ENCODE results near the gene NR2C2. TPM values are rescaled to one million over a fixed set of nuclear protein-coding genes. Genes with fewer than 3 reads are reported as not detected.
"Not testable (repeated sequence)": the region's sequence is repeated elsewhere in the genome, so short reads cannot be mapped to it uniquely, and the experiment has no call there.

NR2C2 gene
- total RNA-seq, 1 donor from 2014 or later: 56.0 TPM

DNA sequence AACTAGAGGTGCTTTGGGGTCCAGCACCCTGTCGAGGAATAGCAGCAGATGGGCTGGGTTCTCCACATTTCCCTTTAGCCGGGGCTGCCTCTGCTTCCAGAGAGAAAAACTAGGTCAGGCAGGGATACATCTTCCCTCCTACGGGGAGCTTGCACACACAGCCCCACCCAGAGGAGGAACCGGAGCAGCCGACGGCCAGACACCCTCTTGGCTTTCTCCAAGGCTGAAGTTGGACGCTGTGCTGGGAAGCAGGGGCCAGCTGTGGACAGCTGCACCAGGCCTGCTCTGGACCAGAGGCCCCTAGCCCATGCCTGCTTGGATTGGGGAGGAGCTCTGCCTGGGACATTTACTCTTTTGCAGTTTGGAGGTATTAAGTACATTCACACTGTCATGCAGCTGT, 44.7 kb upstream of the NR2C2 start:
- Mint-ChIP-seq H3K27me3 (peaks cover 18% of the 10 kb centered on the region), H3K27ac (no peak overlapping the region), H3K4me3 (ENCODE audit: low read depth) (no peak overlapping the region), H3K36me3 (ENCODE audit: insufficient read depth) (peaks cover 2% of the 10 kb centered on the region), H3K4me1 (ENCODE audit: low read depth) (peaks cover 5% of the 10 kb centered on the region), H3K9me3 (ENCODE audit: low read depth) (peaks cover 9% of the 10 kb centered on the region)
- no peak for DNase-seq (ENCODE audit: low spot score, unreplicated experiment)
- TF ChIP-seq CTCF (IDR thresholded peaks at IDR 0.05; ENCODE audit: unreplicated experiment): no peak

GRCh38 chr3:14903501-14903900, 43.9 kb upstream of the NR2C2 start:
- H3K4me3 Mint-ChIP-seq (ENCODE audit: low read depth); H3K4me1 Mint-ChIP-seq (ENCODE audit: low read depth); H3K36me3 Mint-ChIP-seq (ENCODE audit: insufficient read depth); DNase-seq (ENCODE audit: low spot score, unreplicated experiment); H3K9me3 Mint-ChIP-seq (ENCODE audit: low read depth); H3K27ac Mint-ChIP-seq: not testable (repeated sequence)
- peaks cover 11% of the 10 kb centered on the region for H3K27me3 Mint-ChIP-seq

DNA sequence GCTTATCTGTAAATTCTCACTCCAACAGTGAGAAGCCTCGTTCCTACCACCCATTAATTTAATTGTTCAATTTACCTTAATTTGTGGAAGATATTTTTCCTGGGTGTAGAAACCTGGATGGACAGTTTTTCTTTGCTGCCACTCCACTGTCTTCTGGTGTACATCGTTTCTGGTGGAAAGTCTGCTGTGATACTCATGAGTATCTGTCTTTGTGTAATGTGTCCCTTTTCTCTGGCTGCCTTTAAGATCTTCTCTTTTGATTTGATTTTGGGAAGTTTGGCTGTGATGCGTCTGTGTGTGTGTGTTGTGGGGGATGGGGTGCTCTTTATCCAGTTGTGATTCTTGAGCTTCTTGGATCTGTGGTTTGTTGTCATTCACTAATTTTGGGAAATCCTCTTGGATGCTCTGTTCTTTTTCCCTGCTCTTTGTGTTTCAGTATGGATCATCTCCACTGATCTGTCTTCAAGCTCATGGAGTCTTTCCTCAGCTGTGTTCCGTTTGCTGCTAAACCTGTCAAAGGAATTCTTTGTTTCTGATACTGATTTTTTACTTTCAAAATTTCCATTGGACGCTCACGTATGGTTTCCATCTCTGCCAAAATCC, 42.2 kb upstream of the NR2C2 start:
- H3K4me1 Mint-ChIP-seq (ENCODE audit: low read depth): peaks cover 2% of the 10 kb centered on the region
- no peak for DNase-seq (ENCODE audit: low spot score, unreplicated experiment)
- H3K27ac Mint-ChIP-seq: no peak overlapping the region
- H3K4me3 Mint-ChIP-seq (ENCODE audit: low read depth): no peak overlapping the region
- H3K27me3 Mint-ChIP-seq: peaks cover 5% of the 10 kb centered on the region
- H3K36me3 Mint-ChIP-seq (ENCODE audit: insufficient read depth): peaks cover 2% of the 10 kb centered on the region
- peaks cover 9% of the 10 kb centered on the region for H3K9me3 Mint-ChIP-seq (ENCODE audit: low read depth)
- no peak for TF ChIP-seq CTCF (IDR thresholded peaks at IDR 0.05; ENCODE audit: unreplicated experiment)

DNA sequence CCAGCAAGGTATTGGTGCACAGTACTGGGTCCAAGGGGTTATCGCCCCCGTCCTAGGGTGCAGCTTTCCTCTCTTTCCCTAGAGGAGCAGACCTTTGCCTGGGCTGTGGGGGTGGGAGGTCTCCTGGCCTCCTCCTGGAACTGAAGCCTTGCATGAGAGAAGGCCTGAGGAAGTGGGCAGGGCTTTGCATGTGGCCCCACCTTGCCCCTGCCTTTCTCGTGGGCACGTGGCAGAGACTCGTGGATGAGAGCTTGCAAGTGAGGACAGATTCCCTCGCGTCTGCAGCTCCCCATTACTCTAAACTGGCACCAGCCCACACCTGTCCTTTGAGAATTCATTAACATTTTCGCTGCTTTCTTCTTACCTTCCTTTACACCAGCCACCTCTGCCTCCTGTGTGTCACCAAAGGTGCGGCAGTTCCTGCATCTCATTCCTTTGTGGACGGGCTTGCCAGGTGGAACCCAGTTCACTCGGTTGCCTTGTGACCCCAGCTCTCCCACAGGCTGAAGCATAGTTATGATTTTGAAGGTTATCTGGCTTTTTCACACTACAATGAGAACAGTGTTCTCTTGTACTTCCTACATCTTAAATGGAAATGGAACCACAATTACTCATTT, 40.9 kb upstream of the NR2C2 start:
- Mint-ChIP-seq H3K4me1 (ENCODE audit: low read depth) (no peaks in the 10 kb centered on the region), H3K27me3 (peaks cover 2% of the 10 kb centered on the region), H3K27ac (no peak overlapping the region), H3K9me3 (ENCODE audit: low read depth) (peaks cover 9% of the 10 kb centered on the region), H3K4me3 (ENCODE audit: low read depth) (no peak overlapping the region), H3K36me3 (ENCODE audit: insufficient read depth) (peaks cover 2% of the 10 kb centered on the region)
- DNase-seq (ENCODE audit: low spot score, unreplicated experiment): no peak
- TF ChIP-seq CTCF (IDR thresholded peaks at IDR 0.05; ENCODE audit: unreplicated experiment): no peak

DNA sequence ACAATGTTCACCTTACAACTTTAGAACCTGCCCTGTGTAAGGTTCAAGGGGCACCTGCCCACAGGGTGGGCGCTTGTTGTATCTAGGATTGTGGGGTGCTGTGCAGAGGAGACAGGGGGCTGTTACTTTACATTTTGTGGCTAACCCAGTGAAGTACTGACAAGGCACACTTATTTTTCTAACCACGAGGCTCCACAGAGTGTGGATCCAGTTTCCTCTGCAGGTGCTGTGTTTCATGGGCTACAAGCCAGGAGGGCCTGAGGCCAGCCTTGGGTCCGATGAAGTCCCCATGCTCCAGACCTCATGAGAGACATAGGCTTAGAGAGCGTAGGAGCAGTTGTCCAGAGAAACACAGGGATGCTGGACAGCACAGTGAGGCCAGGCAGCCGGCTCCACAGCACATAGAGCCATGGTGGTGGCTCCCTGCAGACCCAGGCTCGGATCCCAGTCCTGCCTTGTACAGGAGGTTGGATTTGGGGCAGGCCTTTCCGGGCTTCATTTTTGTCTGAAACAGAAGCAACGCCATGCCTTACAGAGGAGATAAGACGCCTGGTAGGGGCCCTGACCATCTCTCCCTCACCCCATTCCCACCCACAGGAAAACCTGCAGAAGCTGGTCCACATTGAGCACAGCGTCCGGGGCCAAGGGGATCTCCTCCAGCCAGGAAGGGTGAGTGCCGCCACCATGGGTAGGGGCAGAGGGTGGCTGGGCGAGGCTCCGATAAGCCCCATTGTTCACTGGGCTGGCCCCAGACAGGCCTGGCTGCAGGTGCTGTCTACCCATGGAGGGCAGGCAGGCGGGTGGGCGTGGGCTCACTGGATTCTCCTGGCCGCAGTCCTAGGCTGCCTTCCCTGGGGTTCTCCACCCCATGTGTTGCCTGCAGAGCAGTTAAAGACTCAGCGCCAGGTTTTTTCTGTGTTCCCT, 40.1 kb upstream of the NR2C2 start:
- no peaks in the 10 kb centered on the region for H3K4me1 Mint-ChIP-seq (ENCODE audit: low read depth)
- H3K9me3 Mint-ChIP-seq (ENCODE audit: low read depth): peaks cover 9% of the 10 kb centered on the region
- H3K27ac Mint-ChIP-seq: no peak overlapping the region
- no peak for TF ChIP-seq CTCF (IDR thresholded peaks at IDR 0.05; ENCODE audit: unreplicated experiment)
- peaks cover 2% of the 10 kb centered on the region for H3K36me3 Mint-ChIP-seq (ENCODE audit: insufficient read depth)
- no peak overlapping the region for H3K4me3 Mint-ChIP-seq (ENCODE audit: low read depth)
- DNase-seq (ENCODE audit: low spot score, unreplicated experiment): no peak
- H3K27me3 Mint-ChIP-seq: no peaks in the 10 kb centered on the region

Measured in progenitor cell of endocrine pancreas (in vitro differentiated cells).